NAMALWA (cell line): Measurements from ENCODE around the gene ASB13.
"Not testable (repeated sequence)": the region's sequence is repeated elsewhere in the genome, so short reads cannot be mapped to it uniquely, and the experiment has no call there.

Experiments
- DNase-seq: peaks from one replicate; pipeline ENCODE4 v3.0.0-alpha.2; 2015; ENCODE audit warnings: low spot score

ASB13 gene

DNA sequence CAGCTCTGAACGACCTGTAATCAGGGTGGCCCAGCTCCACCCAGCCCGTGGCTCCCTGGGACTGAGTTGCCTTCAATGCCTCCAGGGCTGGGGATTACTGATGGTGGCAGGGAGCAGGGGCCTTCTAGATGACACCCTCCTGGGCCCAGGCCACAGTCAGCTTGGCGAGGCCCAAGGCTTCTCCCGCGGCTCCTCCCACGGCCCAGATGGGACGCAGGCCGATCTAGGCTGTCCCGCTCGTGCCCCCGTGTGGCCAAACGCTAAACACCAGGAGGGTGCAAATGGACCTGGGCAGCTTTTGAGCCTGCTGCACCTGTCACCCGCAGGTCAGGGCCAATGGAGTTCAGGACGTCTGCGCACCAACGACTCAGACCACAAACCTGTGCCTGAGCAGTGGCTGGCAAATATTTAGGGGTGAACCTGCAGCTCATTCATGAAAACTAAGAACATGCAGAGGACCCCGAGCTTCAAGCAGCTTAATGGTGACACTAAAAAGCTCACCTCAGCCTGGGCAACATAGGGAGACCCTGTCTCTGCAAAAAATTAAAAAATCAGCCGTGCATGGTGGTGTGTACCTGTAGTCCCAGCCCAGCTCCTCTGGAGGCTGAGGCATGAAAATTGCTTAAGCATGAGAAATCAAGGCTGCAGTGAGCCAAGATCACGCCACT, 43.2 kb downstream of the ASB13 start:
- DNase-seq, result peak; percentile 89

DNA sequence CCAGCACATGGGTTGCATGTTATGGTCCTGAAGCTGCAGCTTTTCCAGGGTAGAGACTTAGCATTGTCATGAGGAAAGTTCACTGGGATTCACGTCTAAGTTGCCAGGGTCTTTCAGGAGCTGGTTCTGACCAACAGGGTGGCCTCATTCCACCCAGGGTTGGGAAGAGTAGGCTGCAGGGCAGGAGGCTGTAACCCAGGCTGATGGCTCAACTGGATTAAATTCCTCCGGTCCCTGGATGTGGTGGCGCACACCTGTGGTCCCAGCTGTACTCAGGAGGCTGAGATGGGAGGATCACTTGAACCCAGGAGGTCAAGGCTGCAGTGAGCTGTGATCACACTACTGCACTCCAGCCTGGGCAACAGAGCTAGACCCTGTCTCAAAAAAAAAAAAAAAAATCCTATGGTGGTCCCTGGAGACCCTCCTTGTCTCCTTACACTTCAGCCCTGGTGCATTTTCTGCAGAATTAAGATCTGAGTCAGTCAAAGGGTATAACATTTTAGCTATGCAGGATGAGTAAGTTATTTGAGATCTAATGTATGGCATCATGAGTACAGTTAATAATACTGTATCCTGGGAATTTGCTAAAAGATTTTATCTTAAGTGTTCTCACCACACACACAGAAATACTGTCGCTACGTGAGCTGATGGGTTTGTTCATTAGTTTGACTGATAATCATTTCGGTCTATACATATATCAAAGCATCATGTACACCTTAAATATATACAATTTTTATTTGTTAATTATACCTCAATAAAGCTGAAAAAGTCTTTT, 44.0 kb downstream of the ASB13 start:
- no peak for DNase-seq

DNA sequence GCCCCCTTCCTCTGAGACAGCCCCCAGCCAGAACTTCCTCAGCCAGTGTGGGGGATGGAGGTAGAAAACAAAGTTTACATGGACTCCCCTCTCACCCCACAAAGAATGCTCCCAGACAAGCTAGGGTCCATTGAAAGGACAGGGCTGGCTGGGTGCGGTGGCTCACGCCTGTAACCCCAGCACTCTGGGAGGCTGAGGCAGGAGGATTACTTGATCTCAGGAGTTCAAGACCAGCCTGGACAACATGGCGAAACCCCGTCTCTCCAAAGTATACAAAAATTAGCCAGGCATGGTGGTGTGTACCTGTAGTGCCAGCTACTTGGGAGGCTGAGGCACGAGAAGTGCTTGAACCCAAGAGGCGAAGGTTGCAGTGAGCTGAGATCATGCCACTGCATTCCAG, 45.0 kb downstream of the ASB13 start:
- DNase-seq, result not testable (repeated sequence)

DNA sequence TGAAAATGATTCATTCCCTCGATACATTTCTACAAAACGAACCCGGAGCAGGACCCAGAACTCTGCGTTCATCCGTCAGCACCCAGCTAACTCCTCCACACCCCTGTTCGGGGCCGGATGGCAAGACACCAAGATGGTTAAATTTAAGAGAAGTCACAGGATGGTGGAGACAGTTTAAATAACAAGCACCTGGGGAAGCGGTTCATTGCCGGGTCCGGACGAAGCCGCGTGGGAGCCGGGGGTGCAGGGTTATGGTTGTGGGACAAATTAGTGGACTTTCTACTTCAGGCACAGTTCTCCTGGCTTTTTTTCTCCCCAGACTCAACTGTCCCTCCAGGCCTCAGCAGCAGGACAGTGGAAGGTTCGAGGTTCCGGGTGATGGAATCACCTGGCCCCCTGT, 45.4 kb downstream of the ASB13 start:
- DNase-seq, result no peak

DNA sequence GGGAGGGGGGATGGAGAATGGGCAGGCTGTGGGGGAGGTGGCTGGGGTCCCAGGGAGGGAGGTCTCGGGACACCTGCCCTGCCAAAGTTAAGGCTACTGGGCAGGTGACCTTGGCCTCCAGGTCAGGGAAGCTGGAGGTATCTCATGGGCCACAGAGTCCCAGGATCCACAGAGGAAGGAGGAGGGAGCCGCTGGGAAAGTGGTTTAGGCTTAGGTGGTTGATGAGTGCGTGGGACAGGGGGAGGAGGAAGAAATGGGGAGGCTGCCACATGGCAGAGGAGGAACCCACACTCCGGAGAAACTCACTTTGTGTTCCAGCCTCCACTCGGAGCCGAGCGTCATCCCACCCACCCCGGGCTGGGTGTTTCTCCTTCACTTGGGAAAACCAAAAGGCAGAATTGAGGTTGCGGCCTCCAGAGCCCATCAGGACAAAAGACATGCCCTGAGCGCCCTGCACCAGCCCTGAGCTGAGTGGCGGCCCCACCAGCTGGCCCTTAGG, 46.1 kb downstream of the ASB13 start:
- DNase-seq, result no peak

DNA sequence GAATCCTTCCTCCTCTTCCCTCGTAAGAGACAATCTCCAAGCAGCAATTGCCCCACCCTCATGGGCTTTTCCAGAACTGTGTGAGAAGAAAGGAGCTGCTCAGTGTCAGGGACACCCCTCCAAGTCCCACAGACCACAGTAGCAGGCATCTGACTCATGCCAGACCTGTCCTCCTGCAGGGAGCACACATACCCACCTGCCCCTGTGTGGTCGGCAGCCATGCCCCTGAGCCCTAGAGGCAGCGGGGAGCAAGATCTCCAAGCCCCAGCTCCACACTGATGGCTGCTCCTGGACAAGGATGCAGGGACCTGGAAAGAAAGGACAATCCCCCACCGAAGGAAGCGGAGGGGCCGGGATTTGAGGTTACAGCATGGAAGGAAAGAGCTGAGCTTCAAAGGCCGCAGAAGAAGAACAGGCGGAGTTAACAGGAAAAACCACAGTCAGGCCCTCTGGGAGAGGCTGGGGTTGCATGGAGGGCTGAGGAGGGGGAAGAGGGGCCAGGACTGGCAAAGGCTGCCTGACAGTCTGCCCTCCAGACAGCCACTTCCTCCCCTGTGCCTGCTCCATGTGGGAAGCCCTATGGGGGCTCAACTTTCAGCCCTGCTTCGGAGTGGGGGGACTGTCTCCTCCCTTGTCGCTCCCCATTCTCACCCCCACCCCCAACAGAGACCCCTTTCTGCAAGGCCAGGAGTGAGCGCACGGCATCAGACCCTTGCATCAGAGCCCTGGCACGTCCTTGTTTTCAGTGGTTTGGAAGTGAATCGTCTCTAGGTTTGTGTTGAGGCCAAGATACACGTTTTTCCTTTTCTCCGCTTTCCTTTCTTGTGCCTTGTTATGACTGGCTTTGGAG, 46.8 kb downstream of the ASB13 start:
- DNase-seq, result no peak

DNA sequence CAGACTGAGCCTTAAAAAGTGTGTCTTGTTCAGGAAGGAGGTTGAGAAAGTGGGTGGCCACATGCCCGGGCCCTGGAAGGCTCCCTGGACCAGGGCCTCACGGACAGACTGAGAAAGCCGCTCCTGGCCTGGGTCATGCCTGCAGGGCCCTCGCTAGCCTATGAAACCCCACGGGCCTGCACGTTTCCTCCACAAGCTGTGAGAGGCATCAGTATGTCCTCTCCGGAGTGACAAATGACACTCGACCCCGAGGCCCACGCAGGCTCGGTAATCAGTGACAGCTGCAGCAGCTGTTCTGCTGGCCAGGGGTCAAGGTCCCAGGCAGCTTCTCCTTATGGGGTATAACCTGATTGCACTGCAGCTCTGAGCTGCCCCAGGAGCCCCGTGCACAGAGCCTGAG, 47.6 kb downstream of the ASB13 start:
- DNase-seq, result no peak

DNA sequence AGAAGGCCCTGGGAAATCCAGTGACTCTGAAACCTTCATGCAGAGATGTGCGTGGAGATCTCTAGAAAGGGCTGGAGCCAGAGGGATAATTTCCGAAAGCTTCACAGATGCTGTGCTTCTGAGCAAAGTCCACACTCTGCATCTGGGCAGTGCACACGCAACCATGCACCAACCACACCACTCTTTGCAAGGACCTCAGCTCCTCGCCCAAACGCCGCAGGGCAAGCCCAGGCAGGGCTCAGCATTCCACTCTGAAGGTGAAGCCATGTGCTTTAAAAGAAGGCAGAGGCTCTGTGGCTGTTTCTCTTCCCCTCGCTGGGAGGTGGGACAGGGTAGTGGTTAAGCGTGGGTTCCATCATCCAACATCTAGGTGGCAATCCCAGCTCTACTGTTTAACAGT, 48.4 kb downstream of the ASB13 start:
- no peak for DNase-seq

DNA sequence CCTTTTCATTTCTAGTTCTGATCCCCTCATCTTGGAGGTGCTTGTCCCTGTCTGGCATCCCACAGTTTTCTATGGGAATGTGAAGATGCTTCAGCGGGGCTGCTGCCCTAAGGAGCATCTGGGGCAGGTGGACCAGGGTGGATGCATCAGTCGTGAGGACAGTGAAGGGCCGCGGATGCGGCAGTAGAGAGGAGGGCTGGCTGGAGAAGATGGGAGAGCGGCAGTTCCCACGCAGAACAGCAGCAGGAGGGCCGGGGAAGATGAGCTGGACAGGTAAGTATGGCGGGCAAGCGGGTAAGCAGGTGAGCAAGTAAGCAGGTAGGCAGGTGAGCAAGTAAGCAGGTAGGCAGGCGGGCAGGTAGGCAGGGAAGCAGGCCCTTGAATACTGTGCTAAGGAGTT, 48.9 kb downstream of the ASB13 start:
- DNase-seq, result no peak

DNA sequence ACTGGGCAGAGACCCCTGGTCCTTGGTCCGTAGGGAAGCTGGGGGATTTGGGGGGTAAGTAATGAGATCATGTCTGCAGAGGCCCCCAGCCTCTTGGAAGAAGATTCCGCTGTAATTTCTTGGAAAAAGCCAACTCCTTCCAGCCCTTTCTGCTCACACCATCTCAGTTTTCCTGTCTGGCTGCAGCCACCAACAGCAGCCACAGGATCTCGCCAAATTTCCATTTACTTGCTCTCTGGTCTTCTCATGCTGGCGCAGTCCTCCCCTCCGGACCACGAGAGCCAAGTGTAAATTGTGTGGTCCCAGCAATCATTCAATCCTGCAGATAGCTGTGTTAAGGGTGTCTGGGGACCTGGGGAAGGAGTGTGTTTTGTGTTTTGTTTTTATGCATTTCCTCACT, 49.6 kb downstream of the ASB13 start:
- no peak for DNase-seq

DNA sequence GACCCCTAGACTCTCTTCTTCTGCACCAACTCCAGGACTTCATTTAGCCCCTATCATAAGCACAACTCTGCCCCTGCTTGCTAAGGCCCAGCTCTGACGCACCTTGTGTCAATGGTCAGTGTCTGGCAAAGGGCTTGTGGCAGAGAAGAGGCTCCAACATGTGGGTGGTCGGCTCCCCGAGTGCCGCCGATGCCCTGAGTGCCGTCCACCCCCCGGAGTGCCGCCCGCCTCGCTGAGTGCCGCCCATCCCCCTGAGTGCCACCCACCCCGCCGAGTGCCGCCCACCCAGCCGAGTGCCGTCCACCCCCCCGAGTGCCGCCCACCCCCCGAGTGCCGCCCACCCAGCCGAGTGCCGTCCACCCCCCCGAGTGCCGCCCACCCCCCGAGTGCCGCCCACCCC, 50.3 kb downstream of the ASB13 start:
- no peak for DNase-seq

DNA sequence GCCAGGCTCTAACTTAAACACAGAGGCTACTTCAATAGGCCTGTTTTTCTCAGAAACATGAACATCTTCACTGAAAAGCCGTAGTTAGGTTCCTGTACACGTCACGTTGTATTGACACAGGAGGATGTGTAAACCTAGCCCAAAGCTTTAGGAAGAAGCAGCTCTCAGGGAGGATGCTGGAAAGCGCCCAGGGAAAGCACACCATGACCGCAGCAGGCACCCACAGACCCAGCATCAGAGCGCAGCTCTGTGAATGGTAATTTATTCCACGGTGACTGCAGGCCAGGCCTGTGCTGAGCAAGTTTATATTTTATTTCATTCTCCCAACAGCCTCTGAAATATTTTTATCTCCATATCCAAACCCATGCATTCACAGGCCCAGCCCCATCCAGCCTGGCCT, 51.1 kb downstream of the ASB13 start:
- no peak for DNase-seq

DNA sequence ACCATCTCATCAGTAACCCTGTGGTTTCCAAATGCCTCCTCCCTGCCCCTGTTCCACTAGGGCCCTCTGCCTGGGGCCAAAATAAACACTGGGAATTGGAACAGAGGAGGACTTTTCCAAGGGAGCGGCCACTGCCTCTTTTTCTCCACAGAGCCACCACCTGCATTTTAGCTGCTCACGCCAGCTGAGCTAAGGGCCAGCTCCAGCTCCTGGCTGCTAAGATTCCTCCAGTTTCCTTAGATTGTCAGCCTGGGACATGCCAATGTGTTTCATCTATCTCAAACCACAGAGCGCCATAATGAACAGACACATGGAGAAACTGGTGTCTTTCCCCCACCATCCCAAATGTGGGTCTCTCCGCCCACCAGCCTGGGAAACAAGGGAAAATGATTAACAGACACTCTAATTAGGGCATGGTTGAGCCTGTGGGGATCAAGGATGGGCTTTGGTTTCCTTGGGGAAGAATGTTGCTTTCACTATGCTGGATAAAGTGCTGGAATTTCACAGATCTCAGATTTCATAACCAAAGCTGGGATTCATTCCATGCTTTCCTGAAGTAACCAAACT, 52.2 kb downstream of the ASB13 start:
- DNase-seq, result no peak

DNA sequence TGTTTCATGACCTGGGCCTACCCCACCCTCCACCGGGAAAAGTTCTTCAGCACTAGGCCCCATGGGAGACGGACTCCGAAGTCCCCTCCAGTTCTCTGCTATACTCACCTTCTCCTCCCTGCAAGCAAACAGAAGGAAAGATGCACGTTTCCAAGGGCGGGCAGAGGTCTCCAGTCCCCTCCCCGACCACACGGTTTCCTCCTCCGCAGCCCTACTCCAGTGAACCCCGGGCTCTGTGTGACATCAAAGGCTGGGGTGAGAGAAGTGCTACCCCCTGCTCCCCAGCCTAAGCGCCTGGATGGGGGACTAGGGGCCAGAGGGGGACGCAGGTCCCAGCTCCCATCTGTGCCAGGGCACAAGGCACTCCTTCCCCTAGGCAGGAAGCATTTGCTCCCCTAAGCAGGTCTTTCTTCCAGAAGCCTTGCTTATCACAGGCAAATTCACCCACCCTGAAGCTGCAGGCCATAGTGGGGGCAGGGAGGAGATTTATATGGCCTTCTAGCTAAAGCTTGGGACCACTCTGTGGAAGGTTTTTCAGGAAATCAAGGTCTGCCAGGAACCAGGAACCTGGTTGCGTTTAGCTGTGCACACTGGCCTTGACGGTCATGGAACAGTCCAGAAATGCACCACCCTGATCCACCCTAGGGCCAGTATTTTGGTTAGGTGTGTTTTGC, 52.8 kb downstream of the ASB13 start:
- DNase-seq, result no peak

DNA sequence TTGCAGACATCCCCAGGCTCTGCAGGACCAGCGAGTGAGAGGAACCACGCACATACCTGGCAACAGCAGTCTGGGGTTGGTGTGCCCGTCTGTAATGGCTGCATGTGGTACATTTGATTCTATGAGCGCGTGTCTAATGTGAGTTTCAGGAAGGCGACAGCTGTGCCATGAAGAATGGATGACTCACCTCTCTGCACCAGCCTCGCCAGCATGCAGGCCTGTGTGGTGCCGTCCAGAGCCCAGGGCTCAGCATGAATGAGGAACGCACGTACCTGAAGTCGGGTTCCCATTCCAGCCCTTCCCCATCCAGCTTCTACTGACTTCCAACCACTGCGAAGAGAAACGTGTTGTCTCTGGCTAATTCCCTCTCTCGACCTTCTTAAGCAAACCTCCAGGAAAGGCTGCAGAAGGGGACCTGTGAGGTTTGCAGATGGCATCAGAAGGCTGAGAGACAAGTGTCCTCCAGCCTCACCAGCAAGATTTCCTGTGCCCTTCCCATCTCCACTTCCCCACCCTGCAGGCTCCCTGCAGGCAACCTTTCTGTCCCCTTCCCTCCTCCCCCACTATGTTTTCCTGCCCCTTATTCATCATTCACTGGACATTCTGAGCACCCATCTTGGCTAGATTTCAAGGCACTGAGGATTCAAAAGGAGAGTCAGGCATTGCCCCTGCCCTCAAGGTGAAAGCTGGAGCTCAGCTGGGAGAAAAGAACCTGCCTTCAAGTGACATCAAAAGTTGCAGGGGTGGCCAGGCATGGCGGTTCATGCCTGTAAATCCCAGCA, 54.3 kb downstream of the ASB13 start:
- no peak for DNase-seq

DNA sequence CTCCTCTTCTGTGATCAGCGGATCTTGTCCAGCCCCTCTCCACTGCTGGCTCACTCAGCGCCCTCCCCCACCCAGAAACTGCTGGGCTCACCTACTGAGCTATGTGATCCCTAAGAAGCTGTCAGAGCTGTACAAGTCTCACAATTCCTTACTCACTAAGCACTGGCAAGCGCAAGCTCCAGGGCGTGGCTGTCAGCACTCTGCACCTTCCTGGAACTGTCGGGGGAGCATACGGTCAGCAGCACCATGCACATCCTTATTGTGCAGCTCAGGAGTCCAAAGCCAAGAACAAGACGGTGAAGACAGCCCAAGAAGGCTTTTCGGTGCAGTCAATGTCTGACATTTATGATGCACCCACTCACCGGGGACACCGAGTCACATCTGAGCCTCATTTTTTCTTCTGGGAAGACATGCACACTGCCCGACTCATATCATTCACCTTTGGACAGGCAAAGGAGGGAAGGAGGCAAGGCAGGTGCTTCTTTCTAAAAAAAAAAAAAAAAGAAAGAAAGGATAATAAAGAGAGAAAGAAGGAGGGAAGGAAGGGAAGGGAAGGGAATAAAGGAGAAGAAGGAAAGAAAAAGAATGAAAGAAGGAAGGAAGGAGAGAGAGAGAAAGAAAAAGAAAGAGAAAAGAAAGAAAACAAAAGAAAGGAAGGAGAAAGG, 56.3 kb downstream of the ASB13 start:
- DNase-seq, result no peak

DNA sequence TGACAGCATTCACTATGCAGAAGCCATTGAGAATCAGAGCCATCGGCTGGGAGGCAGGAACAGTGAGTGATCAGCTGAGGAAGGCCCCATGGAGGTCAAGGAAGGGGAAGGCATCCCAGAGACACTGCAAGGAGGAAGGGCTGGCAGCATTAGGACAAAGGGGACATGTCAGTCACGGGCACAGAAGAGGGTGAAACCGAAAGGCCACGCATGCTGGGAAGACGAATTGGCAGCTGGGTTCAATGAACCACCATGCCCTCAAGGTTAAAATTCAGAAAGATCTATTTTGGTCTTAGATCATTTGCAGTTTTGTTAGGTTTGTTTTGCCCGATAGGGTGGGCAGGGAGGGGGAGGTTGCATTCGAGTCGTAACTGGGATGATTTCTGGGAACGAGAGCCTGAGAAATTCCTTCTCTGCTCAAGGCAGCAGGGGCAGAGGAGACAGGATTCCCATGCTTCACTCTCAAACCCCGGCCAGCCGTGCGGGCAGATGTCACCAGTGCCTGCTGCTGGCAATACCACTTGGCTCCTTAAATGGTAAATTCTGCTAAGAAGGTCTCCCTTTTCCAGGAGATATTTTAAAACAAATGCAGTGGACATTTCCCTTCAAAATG, 57.7 kb downstream of the ASB13 start:
- DNase-seq, result no peak

DNA sequence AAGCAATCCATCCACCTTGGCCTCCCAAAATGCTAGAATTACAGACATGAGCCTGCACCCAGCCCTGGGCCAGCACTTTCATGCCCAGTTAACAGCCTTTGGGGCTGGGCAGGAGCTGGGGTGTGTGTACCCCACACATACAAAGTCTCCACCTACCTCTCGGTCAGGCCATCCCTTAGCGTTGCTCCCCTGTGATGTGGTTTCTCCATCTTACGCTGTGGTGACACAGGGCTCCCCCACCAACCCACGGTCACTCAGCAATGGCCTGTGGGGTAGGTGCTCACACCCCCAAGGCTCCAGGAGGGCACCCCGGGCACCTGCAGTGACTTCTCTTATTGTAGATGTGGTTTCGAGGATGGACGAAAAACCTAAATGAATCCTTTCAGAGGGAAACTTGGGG, 58.8 kb downstream of the ASB13 start:
- no peak for DNase-seq

DNA sequence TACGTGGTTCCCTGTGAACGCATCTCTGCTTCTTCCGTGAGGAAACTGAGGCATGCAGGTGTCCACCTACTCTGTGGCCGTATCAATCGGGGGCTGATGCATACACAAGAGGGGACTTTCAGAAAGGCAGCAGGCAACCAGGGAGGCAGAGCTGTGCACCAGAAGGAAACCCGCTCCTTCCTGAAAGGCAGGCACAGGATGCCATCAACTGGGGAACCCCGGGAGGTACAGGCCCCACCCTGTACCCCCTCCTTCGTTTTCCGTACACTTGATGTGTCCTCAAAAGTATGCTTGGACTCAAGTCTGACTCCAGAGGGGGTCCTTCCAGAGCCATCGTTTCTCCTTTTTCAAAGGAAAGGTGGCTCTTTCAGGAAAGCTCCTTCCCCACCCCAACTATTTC, 59.5 kb downstream of the ASB13 start:
- no peak for DNase-seq

DNA sequence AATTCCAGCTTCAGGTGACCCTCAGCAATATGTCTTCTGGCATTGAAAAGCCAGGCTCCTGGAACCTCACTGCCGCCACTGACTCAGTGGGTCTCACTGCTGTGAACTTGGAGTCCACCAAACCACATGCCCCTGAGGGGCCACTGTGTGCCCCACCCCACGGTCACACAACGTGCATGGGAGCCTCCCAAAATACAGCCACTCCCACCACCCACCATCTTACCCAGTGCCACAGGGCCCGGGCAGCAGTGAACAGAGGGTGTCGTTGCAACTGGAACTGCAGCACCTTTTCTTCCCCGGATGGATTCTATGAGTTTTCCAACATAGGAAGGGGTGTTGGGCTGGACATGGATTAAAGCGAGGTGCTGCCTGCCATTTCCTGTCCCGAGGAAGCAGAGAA, 60.1 kb downstream of the ASB13 start:
- DNase-seq, result no peak
